ENCODE data around the gene LURAP1L.

Gene LURAP1L

GRCh38 chr9:12774861-12775678, at the start of gene LURAP1L:
Gene LURAP1L (plus strand): TSS chr9:12775020. CDS start chr9:12775716, 696 bp downstream.
- no peak for DNase-seq

- no peak for DNase-seq
These were observed 48.0 kb upstream of the LURAP1L start for GRCh38 chr9:12726795-12727194.

GRCh38 chr9:12730198-12730597, 44.6 kb upstream of the LURAP1L start:
- DNase-seq: no peak

GRCh38 chr9:12730927-12731326, 43.9 kb upstream of the LURAP1L start:
- no peak for DNase-seq

- no peak for DNase-seq
These were observed 41.8 kb upstream of the LURAP1L start for GRCh38 chr9:12732971-12733370.

- no peak for DNase-seq
These were observed 39.2 kb upstream of the LURAP1L start for GRCh38 chr9:12735665-12736064.

- DNase-seq: no peak
These were observed 36.9 kb upstream of the LURAP1L start for GRCh38 chr9:12737871-12738270.

- DNase-seq: no peak
These were observed 35.7 kb upstream of the LURAP1L start for GRCh38 chr9:12739014-12739652.

GRCh38 chr9:12740845-12741244, 34.0 kb upstream of the LURAP1L start:
- no peak for DNase-seq

GRCh38 chr9:12748016-12748415, 26.8 kb upstream of the LURAP1L start:
- no peak for DNase-seq

GRCh38 chr9:12748954-12749353, 25.9 kb upstream of the LURAP1L start:
- DNase-seq: no peak

GRCh38 chr9:12753931-12754330, 20.9 kb upstream of the LURAP1L start:
- no peak for DNase-seq

GRCh38 chr9:12759761-12760160, 15.1 kb upstream of the LURAP1L start:
- DNase-seq: no peak

- no peak for DNase-seq
These were observed 14.1 kb upstream of the LURAP1L start for GRCh38 chr9:12760758-12761157.

GRCh38 chr9:12764150-12764549, 10.7 kb upstream of the LURAP1L start:
- no peak for DNase-seq

GRCh38 chr9:12765088-12765798, 9.6 kb upstream of the LURAP1L start:
- DNase-seq: no peak

- DNase-seq: no peak
These were observed 8.5 kb upstream of the LURAP1L start for GRCh38 chr9:12766357-12766756.

GRCh38 chr9:12770261-12770660, 4.6 kb upstream of the LURAP1L start:
- no peak for DNase-seq

- DNase-seq: no peak
These were observed 2.9 kb upstream of the LURAP1L start for GRCh38 chr9:12771891-12772290.

- no peak for DNase-seq
These were observed 1.3 kb upstream of the LURAP1L start for GRCh38 chr9:12773562-12773961.

GRCh38 chr9:12775679-12776512, 1.1 kb downstream of the LURAP1L start:
- DNase-seq: no peak

- DNase-seq: no peak
These were observed 1.8 kb downstream of the LURAP1L start for GRCh38 chr9:12776513-12777055.

Data from stimulated activated CD4-positive, alpha-beta T cell treated with anti-CD3 and anti-CD28 coated beads, Interleukin-4, amount 100 ng/mL, for 1 hour (primary cell).